SK-N-SH (cell line): ENCODE measurements around the gene PYCARD. TPM values are rescaled to one million over a fixed set of nuclear protein-coding genes. Genes with fewer than 3 reads are reported as not detected.

Experiments used
- CTCF ChIA-PET: fragments of 300-600, 350-600 bp; formaldehyde crosslinking; extraction: SDS; loops from one replicate; lab custom pipeline; 2021; lab: Yijun Ruan, JAX
- POLR2A ChIA-PET: fragments of 350-600 bp; sonication (Branson Sonifier 250); formaldehyde crosslinking; extraction: SDS; loops from one replicate; lab custom pipeline; 2020; ENCODE audit warnings: antibody characterized with exemption, inconsistent platforms; lab: Yijun Ruan, JAX
- DNase-seq: peaks from one replicate; pipeline ENCODE4 v3.0.0; 2012
- H2AFZ ChIP-seq: fragments of 200-600 bp; sonication (generic); 2 replicates; pipeline ENCODE4 v1.8.1; 2016; ENCODE audit warnings: antibody characterized with exemption, mild to moderate bottlenecking, low read depth
- H3F3A ChIP-seq: fragments of 200-600 bp; sonication (generic); replicated peaks from 2 replicates; pipeline ENCODE3; 2016; ENCODE audit warnings: antibody characterized with exemption, mild to moderate bottlenecking; ENCODE audit not compliant: insufficient read depth
- H3K27ac ChIP-seq, 2 experiments: fragments of 200-500 bp in 1 of 2; fragments of 200-600 bp in 1 of 2; sonication (Bioruptor generic) in 1 of 2; sonication (generic), shearing (Covaris generic) in 1 of 2; 2 replicates each; pipeline versions ENCODE4 v1.5.1 to v1.6.1; 2014 to 2016; ENCODE audit warnings: low read depth in 2 of 2, inconsistent platforms in 1 of 2, low read length in 1 of 2, mild to moderate bottlenecking in 1 of 2, mixed read lengths in 1 of 2
- H3K27me3 ChIP-seq: fragments of 200-600 bp; sonication (generic), shearing (Covaris generic); 2 replicates; pipeline ENCODE4 v1.6.1; 2016; ENCODE audit warnings: mixed run types; ENCODE audit not compliant: insufficient read depth
- H3K36me3 ChIP-seq, 2 experiments: fragments of 200-500 bp in 1 of 2; fragments of 200-600 bp in 1 of 2; sonication (Bioruptor generic) in 1 of 2; sonication (generic) in 1 of 2; replicated peaks in 1 of 2; 2 replicates each; pipeline versions ENCODE3 to v1.5.1; 2014 to 2016; ENCODE audit warnings: low read length in 1 of 2, mild to moderate bottlenecking in 1 of 2; ENCODE audit not compliant: insufficient read depth in 2 of 2, control insufficient read depth in 1 of 2
- H3K4me1 ChIP-seq, 2 experiments: fragments of 200-500 bp in 1 of 2; fragments of 200-600 bp in 1 of 2; sonication (Bioruptor generic) in 1 of 2; sonication (generic), shearing (Covaris generic) in 1 of 2; 2 replicates each; pipeline versions ENCODE4 v1.5.1 to v1.6.1; 2014 to 2016; ENCODE audit warnings: low read depth in 1 of 2, low read length in 1 of 2, mixed run types in 1 of 2; ENCODE audit not compliant: insufficient read depth in 2 of 2, control insufficient read depth in 1 of 2
- H3K4me2 ChIP-seq: fragments of 200-600 bp; sonication (generic), shearing (Covaris generic); 2 replicates; pipeline ENCODE4 v1.6.1; 2017; ENCODE audit warnings: mixed run types
- H3K4me3 ChIP-seq, 2 experiments: fragments of 200-500 bp in 1 of 2; fragments of 200-600 bp in 1 of 2; sonication (Bioruptor generic) in 1 of 2; sonication (generic), shearing (Covaris generic) in 1 of 2; 2 replicates each; pipeline versions ENCODE4 v1.5.1 to v1.8.1; 2014 to 2016; ENCODE audit warnings: low read depth in 2 of 2, inconsistent platforms in 1 of 2, low read length in 1 of 2, mild to moderate bottlenecking in 1 of 2, mixed read lengths in 1 of 2, moderate library complexity in 1 of 2
- H3K79me2 ChIP-seq: fragments of 200-600 bp; sonication (generic); 2 replicates; pipeline ENCODE4 v1.8.1; 2017; ENCODE audit warnings: mild to moderate bottlenecking; ENCODE audit not compliant: insufficient read depth
- H3K9ac ChIP-seq: fragments of 200-600 bp; sonication (generic); 2 replicates; pipeline ENCODE4 v1.6.1; 2017; ENCODE audit warnings: mixed run types
- H3K9me2 ChIP-seq: fragments of 200-600 bp; sonication (generic); 2 replicates; pipeline ENCODE4 v1.6.1; 2017; ENCODE audit warnings: mixed run types
- H3K9me3 ChIP-seq: fragments of 200-600 bp; sonication (generic); 2 replicates; pipeline ENCODE4 v1.6.1; 2017; ENCODE audit warnings: mixed run types, mild to moderate bottlenecking, moderate library complexity
- H4K20me1 ChIP-seq: fragments of 200-600 bp; sonication (generic); 2 replicates; pipeline ENCODE4 v1.6.1; 2017; ENCODE audit warnings: mild to moderate bottlenecking, mixed run types; ENCODE audit not compliant: insufficient read depth
- CHD2 ChIP-seq: fragments of 150-350 bp; IDR thresholded peaks from 2 replicates; pipeline ENCODE4 v1.6.1; 2018; ENCODE audit warnings: low read length; ENCODE audit not compliant: partially characterized antibody
- ELF1 ChIP-seq: IDR thresholded peaks from 2 replicates; pipeline ENCODE4 v1.4.0; 2012
- EP300 ChIP-seq, 2 experiments: IDR thresholded peaks; 2 replicates each; pipeline versions ENCODE4 v1.4.0 to v1.6.1; 2012; ENCODE audit warnings: borderline replicate concordance in 1 of 2, low read depth in 1 of 2, low read length in 1 of 2
- EZH2phosphoT487 ChIP-seq: fragments of 200-600 bp; sonication (generic); IDR thresholded peaks from 2 replicates; pipeline ENCODE4 v1.6.1; 2017; ENCODE audit warnings: low read depth, mixed run types, mild to moderate bottlenecking, antibody characterized with exemption, moderate library complexity, borderline replicate concordance
- FOSL2 ChIP-seq: IDR thresholded peaks from 2 replicates; pipeline ENCODE4 v1.4.0; 2012; ENCODE audit warnings: low read depth, mild to moderate bottlenecking, moderate library complexity, borderline replicate concordance
- FOXM1 ChIP-seq: IDR thresholded peaks from 2 replicates; pipeline ENCODE4 v1.4.0; 2012; ENCODE audit warnings: low read depth, mild to moderate bottlenecking
- GABPA ChIP-seq: IDR thresholded peaks from 2 replicates; pipeline ENCODE4 v1.4.0; 2012; ENCODE audit warnings: low read depth, mild to moderate bottlenecking
- GATA2 ChIP-seq: sonication (generic); formaldehyde crosslinking; IDR thresholded peaks from 2 replicates; pipeline ENCODE4 v1.5.0; 2020; ENCODE audit warnings: mild to moderate bottlenecking, missing genetic modification reagents
- JUND ChIP-seq: IDR thresholded peaks from 2 replicates; pipeline ENCODE4 v1.4.0; 2012
- NRF1 ChIP-seq: IDR thresholded peaks from 2 replicates; pipeline ENCODE4 v1.6.1; 2012; ENCODE audit warnings: low read depth, mild to moderate bottlenecking, low read length
- RAD21 ChIP-seq: IDR thresholded peaks from 2 replicates; pipeline ENCODE4 v1.6.1; 2012; ENCODE audit warnings: mild to moderate bottlenecking, low read length
- RCOR1 ChIP-seq: fragments of 150-350 bp; IDR thresholded peaks from 2 replicates; pipeline ENCODE4 v1.6.1; 2017; ENCODE audit warnings: antibody characterized with exemption, low read length
- RXRA ChIP-seq: IDR thresholded peaks from 2 replicates; pipeline ENCODE4 v1.4.0; 2012; ENCODE audit warnings: low read depth, mild to moderate bottlenecking, borderline replicate concordance
- SIN3A ChIP-seq: IDR thresholded peaks from 2 replicates; pipeline ENCODE4 v1.6.1; 2012; ENCODE audit warnings: low read depth, mild to moderate bottlenecking, low read length, moderate library complexity, borderline replicate concordance
- TCF12 ChIP-seq: IDR thresholded peaks from 2 replicates; pipeline ENCODE4 v1.4.0; 2012
- TEAD4 ChIP-seq: IDR thresholded peaks from 2 replicates; pipeline ENCODE4 v1.4.0; 2012; ENCODE audit warnings: mild to moderate bottlenecking, borderline replicate concordance; ENCODE audit not compliant: insufficient read depth
- WGBS: methylation state at CpG from one replicate; pipeline ENCODE4 v1.1.6; 2017; ENCODE audit warnings: low lambda C conversion rate; 5-methylcytosine and 5-hydroxymethylcytosine counted together
- polyA plus RNA-seq, 3 experiments: library from polyadenylated mRNA; depleted of rRNA; stranded (reverse); fragments of >200 nt; gene quantifications; 2 replicates each; pipeline ENCODE4 v1.2.3, GENCODE V29; 2012
- TF ChIP-seq, protein P1 (sequence below): fragments of 200-600 bp; sonication (generic); IDR thresholded peaks from 2 replicates; pipeline ENCODE4 v1.6.1; 2017; ENCODE audit warnings: antibody characterized with exemption, mild to moderate bottlenecking, moderate library complexity
- TF ChIP-seq, protein P2 (sequence below): IDR thresholded peaks from 2 replicates; pipeline ENCODE4 v1.6.1; 2012; ENCODE audit warnings: mild to moderate bottlenecking, low read depth, low read length, moderate library complexity
- TF ChIP-seq, protein P3 (sequence below): fragments of 150-350 bp; IDR thresholded peaks from 2 replicates; pipeline ENCODE4 v1.6.1; 2016; ENCODE audit warnings: mild to moderate bottlenecking, low read depth, low read length
- TF ChIP-seq, protein P4 (sequence below): fragments of 150-350 bp; IDR thresholded peaks from 2 replicates; pipeline ENCODE4 v1.6.1; 2017; ENCODE audit warnings: antibody characterized with exemption, low read length, low read depth, borderline replicate concordance

Gene PYCARD
- polyA plus RNA-seq, 1 of the 3 experiments (the other 2 are of a cell fraction): 0.28 TPM

DNA sequence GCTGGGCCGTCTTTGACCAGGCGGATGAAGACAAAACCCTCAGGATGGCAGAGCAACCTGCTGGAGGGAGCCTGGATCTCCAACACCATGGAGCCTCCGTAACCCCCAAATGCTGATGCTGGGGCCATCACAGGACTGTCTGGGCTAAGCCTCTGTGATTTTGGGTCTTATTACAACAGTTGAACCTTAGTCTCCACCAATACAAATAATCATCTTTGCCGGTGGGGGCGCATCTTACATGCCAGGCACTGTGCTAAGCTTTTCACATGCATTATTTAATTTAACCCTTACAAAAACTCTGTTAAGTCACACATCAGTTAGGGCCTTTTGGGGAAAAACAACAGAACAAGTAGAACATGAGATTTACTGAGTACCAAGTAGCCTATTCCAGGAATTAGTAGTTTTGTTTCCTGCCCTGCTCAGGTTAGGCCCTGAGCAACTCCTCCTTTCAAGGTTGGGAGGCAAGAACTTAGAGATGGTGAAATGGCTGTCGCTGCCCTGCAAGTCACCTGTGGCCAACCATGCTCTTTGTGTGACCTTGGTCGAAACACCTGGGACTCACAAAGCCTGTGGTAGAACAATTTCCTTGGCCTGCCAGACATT lies 48.3 kb upstream of the PYCARD start:
- H3K9me2 ChIP-seq: no peaks in the 10 kb centered on the region
- no peak for TF ChIP-seq RCOR1
- H3K79me2 ChIP-seq: no peaks in the 10 kb centered on the region
- POLR2A ChIA-PET: no interaction called here
- H3K4me1 ChIP-seq: no peaks in the 10 kb centered on the region
- H3K27ac ChIP-seq: no peak overlapping the region
- DNase-seq: no peak
- H4K20me1 ChIP-seq: no peaks in the 10 kb centered on the region
- H3F3A ChIP-seq: no peaks in the 10 kb centered on the region
- H3K36me3 ChIP-seq: no peaks in the 10 kb centered on the region
- H2AFZ ChIP-seq: no peak overlapping the region
- CTCF ChIA-PET: no interaction called here
- no peak overlapping the region for H3K4me3 ChIP-seq
- H3K27me3 ChIP-seq: peaks cover 71% of the 10 kb centered on the region; the same call in 1 of the 2 replicates
- no peak overlapping the region for H3K9ac ChIP-seq
- no peak overlapping the region for H3K4me2 ChIP-seq
- WGBS: 52% methylated on average over 7 of the region's 7 CpGs
- no peaks in the 10 kb centered on the region for H3K9me3 ChIP-seq

DNA sequence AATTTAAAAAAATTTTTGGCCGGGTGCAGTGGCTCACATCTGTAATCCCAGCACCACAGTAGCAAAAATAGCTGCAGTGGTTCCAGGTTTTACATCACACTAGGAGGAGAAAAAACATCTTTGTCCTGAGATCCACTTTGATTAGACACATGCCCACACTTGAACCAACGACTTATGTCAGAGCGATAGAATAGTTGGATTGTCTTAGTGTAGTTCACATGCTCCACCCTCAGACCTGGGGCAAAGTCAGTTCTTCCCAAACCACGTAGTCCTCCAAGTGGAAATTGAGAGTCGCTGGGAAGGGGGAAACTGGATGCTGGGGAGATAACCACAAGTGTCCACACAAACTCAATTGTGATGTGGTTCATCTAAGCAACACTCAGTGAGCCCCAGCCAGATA lies 45.8 kb upstream of the PYCARD start:
- WGBS: 1% methylated on average over 5 of the region's 5 CpGs
- no peak overlapping the region for H2AFZ ChIP-seq
- ChIA-PET POLR2A (no interaction called here), CTCF (interaction anchor here (0.7 kb wide), 1 partner anchor 134 kb away, joined by 3 read pairs; no protein-coding TSS in a partner anchor)
- TF ChIP-seq, protein P1, sequence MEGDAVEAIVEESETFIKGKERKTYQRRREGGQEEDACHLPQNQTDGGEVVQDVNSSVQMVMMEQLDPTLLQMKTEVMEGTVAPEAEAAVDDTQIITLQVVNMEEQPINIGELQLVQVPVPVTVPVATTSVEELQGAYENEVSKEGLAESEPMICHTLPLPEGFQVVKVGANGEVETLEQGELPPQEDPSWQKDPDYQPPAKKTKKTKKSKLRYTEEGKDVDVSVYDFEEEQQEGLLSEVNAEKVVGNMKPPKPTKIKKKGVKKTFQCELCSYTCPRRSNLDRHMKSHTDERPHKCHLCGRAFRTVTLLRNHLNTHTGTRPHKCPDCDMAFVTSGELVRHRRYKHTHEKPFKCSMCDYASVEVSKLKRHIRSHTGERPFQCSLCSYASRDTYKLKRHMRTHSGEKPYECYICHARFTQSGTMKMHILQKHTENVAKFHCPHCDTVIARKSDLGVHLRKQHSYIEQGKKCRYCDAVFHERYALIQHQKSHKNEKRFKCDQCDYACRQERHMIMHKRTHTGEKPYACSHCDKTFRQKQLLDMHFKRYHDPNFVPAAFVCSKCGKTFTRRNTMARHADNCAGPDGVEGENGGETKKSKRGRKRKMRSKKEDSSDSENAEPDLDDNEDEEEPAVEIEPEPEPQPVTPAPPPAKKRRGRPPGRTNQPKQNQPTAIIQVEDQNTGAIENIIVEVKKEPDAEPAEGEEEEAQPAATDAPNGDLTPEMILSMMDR: no peak
- TF ChIP-seq EZH2phosphoT487 (no peak), FOSL2 (no peak), JUND (no peak), GABPA (no peak), NRF1 (no peak), CHD2 (no peak), GATA2 (CRISPR knock-in tag) (no peak), TEAD4 (no peak), RXRA (no peak), ELF1 (no peak), RAD21 (no peak), SIN3A (no peak), TCF12 (no peak), FOXM1 (no peak), EP300 (IDR thresholded peaks at IDR 0.05; ENCODE audit: borderline replicate concordance in 1 of 2, low read depth in 1 of 2, low read length in 1 of 2) (no peak)
- TF ChIP-seq, protein P2, sequence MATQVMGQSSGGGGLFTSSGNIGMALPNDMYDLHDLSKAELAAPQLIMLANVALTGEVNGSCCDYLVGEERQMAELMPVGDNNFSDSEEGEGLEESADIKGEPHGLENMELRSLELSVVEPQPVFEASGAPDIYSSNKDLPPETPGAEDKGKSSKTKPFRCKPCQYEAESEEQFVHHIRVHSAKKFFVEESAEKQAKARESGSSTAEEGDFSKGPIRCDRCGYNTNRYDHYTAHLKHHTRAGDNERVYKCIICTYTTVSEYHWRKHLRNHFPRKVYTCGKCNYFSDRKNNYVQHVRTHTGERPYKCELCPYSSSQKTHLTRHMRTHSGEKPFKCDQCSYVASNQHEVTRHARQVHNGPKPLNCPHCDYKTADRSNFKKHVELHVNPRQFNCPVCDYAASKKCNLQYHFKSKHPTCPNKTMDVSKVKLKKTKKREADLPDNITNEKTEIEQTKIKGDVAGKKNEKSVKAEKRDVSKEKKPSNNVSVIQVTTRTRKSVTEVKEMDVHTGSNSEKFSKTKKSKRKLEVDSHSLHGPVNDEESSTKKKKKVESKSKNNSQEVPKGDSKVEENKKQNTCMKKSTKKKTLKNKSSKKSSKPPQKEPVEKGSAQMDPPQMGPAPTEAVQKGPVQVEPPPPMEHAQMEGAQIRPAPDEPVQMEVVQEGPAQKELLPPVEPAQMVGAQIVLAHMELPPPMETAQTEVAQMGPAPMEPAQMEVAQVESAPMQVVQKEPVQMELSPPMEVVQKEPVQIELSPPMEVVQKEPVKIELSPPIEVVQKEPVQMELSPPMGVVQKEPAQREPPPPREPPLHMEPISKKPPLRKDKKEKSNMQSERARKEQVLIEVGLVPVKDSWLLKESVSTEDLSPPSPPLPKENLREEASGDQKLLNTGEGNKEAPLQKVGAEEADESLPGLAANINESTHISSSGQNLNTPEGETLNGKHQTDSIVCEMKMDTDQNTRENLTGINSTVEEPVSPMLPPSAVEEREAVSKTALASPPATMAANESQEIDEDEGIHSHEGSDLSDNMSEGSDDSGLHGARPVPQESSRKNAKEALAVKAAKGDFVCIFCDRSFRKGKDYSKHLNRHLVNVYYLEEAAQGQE: no peak
- TF ChIP-seq, protein P3, sequence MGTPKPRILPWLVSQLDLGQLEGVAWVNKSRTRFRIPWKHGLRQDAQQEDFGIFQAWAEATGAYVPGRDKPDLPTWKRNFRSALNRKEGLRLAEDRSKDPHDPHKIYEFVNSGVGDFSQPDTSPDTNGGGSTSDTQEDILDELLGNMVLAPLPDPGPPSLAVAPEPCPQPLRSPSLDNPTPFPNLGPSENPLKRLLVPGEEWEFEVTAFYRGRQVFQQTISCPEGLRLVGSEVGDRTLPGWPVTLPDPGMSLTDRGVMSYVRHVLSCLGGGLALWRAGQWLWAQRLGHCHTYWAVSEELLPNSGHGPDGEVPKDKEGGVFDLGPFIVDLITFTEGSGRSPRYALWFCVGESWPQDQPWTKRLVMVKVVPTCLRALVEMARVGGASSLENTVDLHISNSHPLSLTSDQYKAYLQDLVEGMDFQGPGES: no peak
- TF ChIP-seq, protein P4, sequence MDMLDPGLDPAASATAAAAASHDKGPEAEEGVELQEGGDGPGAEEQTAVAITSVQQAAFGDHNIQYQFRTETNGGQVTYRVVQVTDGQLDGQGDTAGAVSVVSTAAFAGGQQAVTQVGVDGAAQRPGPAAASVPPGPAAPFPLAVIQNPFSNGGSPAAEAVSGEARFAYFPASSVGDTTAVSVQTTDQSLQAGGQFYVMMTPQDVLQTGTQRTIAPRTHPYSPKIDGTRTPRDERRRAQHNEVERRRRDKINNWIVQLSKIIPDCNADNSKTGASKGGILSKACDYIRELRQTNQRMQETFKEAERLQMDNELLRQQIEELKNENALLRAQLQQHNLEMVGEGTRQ: no peak
- no peaks in the 10 kb centered on the region for H3K9me3 ChIP-seq
- H3K27me3 ChIP-seq: peaks cover 75% of the 10 kb centered on the region; the same call in 1 of the 2 replicates
- no peaks in the 10 kb centered on the region for H3F3A ChIP-seq
- no peak overlapping the region for H3K27ac ChIP-seq
- H3K4me1 ChIP-seq: no peaks in the 10 kb centered on the region
- no peak overlapping the region for H3K4me2 ChIP-seq
- H3K79me2 ChIP-seq: no peaks in the 10 kb centered on the region
- no peak overlapping the region for H3K4me3 ChIP-seq
- H4K20me1 ChIP-seq: no peaks in the 10 kb centered on the region
- no peaks in the 10 kb centered on the region for H3K36me3 ChIP-seq
- no peaks in the 10 kb centered on the region for H3K9me2 ChIP-seq
- DNase-seq: no peak
- no peak overlapping the region for H3K9ac ChIP-seq
